GM19351 (cell line): ENCODE measurements around the gene NT5C.
"Not testable (repeated sequence)": the region's sequence is repeated elsewhere in the genome, so short reads cannot be mapped to it uniquely, and the experiment has no call there.

Source experiments
- ATAC-seq: cut with Tn5 transposase; IDR thresholded peaks from one replicate; pipeline ENCODE4 v1.9.1; 2021; ENCODE audit warnings: mild to moderate bottlenecking, moderate library complexity; ENCODE audit not compliant: unreplicated experiment

The NT5C gene

DNA sequence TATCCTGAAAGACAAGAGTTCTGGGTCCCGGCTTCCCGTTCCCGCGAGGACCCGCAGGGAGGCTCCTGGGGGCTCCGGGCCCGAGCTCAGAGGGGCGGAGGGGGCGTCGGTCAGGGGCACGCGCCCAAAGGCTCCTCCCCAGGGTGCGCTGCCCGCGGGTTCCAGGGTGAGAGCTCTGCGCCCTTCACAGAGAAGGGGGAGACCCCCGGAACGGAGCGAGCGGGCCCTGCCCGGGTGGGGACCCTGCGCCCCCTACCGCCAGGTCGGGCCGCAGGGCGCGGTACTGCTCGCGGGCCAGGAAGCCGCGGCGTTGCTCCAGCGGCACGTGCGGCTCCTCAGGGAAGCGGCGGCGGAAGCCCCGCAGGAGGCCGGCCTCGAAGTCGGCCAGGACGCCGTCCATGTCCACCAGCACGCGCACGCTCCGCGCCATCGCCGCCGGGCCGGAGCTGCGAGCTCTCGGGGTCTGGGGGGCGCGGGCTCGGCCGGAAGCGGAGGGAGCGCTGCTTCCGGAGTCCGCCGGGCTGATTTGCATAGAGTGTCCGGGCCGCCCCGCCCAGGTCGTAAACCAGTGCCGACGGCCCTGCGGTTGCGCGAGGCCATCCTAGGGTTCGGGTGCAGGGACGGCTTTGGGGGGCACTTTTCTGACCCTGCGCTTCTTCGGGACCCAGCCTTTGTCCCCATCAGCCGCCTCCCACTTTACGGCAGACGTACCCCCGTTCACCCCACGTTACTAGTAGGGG, at the start of gene NT5C:
Gene NT5C, minus strand, starts transcription at position 465 of the 740 bp plus-strand sequence. Its CDS starts 35 bp downstream, at position 430.
- peak; percentile 86 for ATAC-seq

DNA sequence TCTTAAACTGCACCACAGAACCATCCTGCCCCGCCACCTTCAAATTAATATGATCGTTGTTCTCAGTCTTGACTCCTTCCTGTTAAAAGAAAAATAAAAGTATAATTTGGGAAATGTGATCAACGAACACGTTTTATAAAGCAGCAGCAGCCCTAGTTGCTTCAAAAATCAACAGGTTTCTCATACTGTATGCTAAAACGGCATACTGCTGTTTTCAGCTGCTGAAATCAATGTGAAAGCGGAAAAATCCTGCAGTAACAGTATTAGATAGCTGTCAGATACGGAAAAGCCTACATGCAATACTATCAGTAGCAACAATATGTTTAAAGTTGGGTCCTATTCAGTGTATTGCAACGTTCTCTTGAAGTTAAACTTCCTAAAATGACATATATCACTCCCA, 49.6 kb upstream of the NT5C start:
- ATAC-seq, result no peak

DNA sequence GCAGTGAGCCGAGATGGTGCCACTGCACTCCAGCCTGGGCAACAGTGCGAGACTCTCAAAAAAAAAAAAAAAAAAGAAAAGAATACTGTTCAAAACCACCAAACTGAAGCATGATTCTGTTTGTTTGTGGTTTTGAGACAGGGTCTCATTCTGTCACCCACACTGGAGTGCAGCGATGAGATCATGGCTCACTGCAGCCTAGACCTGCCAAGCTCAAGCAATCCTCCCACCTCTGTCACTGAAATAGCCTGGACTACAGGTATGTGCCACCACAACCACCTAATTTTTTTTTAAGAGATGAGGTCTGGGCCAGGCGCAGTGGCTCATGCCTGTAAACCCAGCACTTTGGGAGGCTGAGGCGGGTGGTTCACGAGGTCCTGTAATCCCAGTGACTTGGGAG, 46.9 kb upstream of the NT5C start:
- ATAC-seq, result no peak

GRCh38 chr17:75176625-75177024, 45.1 kb upstream of the NT5C start:
- no peak for ATAC-seq

DNA sequence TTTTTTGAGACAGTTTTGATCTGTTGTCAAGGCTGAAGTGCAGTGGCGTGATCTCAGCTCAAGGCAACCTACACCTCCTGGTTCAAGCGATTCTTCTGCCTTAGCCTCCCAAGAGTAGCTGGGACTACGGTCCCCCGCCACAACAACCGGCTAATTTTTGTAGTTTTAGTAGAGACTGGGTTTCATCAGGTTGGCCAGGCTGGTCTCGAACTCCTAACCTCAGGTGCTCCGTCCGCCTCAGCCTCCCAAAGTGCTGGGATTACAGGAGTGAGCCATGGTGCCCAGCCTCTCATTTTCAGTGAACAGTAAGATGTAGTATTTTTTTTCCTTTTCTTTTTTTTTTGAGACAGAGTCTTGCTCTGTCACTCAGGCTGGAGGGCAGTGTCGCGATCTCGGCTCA, 43.5 kb upstream of the NT5C start:
- ATAC-seq, result no peak

GRCh38 chr17:75173526-75173925, 42.0 kb upstream of the NT5C start:
- no peak for ATAC-seq

DNA sequence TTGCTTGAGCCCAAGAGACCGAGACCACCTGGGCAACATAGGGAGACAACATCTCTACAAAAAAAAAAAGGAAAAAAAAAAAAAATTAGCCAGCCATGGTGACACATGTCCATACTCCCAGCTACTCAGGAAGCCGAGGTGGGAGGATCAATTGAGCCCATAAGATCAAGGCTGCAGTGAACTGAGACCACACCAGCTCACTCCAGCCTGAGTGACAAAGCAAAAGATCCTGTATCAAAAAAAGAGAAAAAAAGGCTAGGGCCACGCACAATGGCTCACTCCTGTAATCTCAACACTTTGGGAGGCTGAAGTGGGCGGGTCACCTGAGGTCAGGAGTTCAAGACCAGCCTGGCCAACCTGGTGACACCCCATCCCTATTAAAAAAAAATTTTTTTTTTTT, 37.5 kb upstream of the NT5C start:
- ATAC-seq, result no peak

- ATAC-seq, result not testable (repeated sequence)
Measured at GRCh38 chr17:75164606-75165005, 33.1 kb upstream of the NT5C start.

DNA sequence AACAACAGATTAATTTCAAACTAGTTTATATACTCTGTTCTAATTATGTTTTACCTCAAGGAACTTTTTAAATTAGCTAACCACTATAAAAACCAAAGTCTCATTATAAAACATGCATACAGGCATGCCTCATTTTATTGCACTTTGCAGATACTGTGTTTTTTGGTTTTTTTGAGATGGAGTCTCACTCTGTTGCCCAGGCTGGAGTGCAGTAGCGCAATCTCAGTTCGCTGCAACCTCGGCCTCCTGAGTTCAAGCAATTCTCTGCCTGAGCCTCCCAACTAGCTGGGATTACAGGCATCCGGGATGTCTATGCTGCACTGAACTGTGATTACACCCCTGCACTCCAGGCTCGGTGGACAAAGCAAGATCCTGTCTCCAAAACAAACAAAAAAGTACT, 31.5 kb upstream of the NT5C start:
- no peak for ATAC-seq

DNA sequence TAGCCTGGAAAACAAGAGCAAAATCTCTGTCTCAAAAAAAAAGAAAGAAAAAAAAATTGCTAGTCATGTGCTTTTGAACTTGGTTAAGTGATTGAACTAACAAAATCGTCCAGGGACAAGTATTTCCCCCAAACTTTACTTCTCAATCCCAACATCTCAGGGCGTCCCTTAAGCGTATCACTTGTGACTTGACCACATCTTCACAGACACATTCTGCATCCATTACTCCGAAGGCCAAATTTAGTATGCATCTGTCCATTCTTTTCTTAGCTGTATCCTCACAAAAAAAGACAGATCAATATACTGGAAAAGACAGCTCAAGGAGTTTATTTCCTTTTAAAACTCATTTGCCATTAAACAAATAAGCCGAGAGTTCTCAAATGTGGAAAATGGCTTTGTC, 28.7 kb upstream of the NT5C start:
- ATAC-seq, result no peak

DNA sequence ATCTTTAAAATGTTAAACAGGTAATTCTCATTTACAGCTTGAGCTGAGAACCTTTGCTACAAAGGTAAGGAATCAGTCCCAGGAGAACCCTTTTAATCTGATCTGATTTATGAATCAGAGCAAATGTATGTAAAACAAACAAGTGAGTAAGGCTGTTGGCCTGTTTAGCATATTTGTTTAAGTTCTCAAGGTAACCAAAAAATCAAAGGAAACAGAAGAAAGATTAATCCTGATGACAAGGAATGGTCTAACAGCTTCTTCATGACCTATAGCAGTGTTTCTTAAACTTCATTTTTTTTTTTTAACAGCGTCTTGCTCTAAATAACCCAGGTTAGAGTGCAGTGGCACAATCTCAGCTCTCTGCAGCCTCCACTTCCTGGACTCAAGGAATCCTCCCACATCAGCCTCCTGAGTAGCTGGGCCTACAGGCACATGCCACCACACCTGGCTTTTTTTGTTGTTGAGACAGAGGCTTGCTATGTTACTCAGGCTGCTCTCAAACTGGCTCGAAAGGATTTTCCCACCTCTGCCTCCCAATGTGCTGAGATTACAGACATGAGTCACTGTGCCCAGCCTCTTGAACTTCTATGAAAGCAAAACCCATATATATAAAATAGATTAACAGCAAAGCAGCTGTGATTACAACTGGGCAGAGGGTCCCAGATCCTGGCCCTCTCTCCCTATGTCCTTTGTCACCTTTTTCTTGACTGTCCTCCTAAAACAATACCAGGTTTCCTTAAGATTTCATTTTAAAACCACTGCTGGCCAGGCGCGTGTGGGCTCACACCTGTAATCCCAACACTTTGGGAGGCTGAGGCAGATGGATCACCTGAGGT, 27.9 kb upstream of the NT5C start:
- no peak for ATAC-seq

DNA sequence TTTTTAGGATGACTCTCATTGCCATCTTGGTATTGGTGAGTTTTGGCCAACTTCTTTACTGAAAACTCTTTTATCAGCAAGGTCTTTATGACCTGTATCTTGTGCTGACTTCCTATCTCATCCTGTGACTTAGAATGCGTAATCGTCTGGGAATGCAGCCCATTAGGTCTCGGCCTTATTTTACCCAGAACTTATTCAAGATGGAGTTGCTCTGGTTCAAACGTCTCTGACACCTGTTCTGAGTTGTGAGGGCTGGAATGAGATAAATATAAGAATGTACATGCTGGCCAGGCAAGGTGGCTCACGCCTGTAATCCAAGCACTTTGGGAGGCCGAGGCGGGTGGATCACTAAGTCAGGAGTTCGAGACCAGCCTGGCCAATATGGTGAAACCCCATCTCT, 26.9 kb upstream of the NT5C start:
- ATAC-seq, result not testable (repeated sequence)

DNA sequence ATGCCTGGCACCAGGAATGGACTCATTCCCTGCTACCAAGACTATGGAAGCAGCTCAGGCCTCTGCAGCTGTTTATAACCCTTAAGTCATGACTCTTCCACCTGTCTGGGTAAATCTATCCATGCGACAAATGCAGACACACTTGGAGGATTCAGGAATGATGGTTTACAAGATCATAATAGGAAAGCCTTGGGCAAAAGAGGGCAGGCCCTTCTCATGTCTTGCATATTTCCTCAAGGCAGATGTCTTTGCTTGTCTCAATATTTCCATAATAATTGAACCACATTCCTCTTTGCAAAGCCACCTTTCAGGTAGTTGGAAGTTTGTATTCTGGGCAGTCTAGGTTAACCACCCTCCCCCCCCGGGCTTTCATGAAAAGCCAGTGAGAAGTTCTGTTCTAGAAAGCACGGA, 23.7 kb upstream of the NT5C start:
- no peak for ATAC-seq

DNA sequence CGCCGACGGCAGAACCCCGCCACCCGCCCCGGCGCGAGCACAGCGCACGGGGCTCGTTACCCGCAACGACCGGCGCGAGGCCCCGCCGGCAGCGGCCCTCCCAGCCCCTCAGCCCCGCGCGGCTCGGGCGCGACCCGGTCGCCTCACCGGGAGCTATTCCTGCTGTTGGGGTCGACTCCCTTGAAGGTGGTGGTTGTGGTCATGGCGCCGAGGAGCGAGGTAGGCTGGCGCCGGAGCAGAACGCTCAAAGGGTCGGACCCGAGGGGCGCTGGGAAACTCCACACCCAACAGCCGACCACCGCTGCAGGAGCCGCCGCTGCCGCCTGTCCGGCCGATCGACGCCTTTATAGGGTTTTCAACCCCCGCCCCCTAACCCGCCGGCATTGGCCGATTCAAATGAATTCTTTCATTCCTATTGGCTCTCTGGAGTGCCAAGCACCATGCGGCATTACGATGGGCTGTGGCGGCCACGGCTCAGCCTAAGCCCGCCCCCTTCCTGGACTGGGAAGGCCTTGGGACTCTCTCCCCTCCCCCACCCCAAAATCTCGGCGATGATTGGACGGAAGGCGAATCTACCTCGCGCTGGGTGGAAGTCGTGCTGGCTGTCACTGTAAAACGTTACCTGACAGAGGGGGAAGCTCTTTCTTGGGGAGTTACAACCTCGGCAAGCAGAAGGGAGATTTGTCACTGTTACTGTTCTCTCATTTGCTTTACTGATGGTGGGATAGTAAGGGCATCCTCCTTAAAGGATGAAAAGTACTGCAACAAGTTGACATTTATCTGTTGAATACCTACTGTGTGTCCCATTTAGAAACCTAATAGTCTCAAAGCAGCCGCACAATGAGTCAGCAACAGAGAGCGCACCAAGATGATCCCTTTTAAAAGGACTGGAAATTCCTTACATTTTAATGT, 22.9 kb upstream of the NT5C start, which contains the start of gene JPT1:
Gene JPT1, minus strand, starts transcription at position 318 of the 912 bp plus-strand sequence. Its CDS starts 115 bp downstream, at position 203.
- peak; percentile 96 for ATAC-seq

DNA sequence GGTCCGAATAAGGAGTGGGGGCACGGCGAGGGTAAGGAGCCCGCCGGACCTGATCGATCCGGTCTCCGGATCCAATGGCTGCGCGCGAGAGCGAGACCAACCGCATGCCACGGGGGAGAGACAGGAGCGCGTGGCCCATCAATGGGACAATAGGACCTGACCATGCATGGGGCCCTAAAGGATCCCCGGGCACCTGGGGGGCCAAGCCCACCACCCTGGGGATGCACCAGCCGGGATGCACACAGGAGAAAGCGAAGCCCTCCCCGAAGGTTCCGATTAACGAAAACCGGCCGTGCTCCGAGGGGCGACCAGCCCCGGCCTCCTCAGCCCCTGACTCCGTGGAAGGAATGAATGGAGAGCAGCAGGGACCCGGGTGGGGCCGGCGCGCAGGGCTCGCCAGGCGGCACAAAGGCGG, 22.2 kb upstream of the NT5C start:
- peak; percentile 1 for ATAC-seq

GRCh38 chr17:75152922-75153779, 21.6 kb upstream of the NT5C start:
- no peak for ATAC-seq

DNA sequence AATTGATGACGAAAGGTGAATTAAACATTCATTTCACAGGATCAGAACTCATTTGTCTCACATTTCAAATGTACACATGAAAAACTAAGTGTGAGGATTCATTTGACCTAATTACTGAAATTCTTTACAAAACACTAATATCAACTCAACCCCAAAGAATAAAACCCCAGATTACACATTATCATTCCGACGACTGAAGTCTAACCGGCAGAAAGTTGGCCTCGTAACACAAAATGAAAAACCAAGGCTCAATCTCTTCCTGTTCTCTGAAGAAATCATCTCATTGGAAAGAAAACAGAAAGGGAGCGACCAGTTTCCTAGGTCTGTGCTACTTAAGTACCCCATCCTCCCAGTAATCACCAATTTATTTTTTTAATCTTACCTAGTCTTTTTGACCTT, 21.0 kb upstream of the NT5C start:
- no peak for ATAC-seq

DNA sequence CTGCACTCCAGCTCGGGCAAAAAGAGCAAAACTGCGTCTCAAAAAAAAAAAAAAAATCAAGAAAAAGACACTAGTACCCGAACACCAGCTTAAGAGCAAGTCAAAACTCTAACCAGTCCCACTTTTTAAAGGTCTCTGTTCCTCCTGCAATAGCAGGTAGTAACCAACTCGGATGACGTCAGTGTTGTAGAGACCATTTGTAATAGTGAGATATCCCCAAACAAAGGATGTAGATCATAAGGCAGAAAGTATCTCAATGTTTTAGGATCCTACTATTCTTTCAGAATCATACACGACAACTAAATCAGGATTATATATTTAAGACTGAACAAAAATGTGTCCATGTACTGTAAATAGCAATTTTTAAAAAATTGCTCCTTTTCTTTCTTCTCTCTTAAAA, 20.4 kb upstream of the NT5C start:
- ATAC-seq, result no peak

GRCh38 chr17:75147878-75148546, 16.5 kb upstream of the NT5C start:
- no peak for ATAC-seq

GRCh38 chr17:75146592-75146991, 15.1 kb upstream of the NT5C start:
- no peak for ATAC-seq
